Peyer's patch (tissue), 4 donors: ENCODE results near the gene CNDP2. TPM values are rescaled to one million over a fixed set of nuclear protein-coding genes. Genes with fewer than 3 reads are reported as not detected.
A peak's percentile ranks its signal among the peaks of the same experiment; 100 is the strongest.
"Not testable (repeated sequence)": the region's sequence is repeated elsewhere in the genome, so short reads cannot be mapped to it uniquely, and the experiment has no call there.

ENCODE experiments used
- DNase-seq, 3 donors: peaks; one replicate each; pipeline ENCODE4 v3.0.0-alpha.2; 2017 to 2019
- H3K27ac ChIP-seq, 4 donors: fragments of 200-600 bp; sonication (generic); one replicate each; pipeline ENCODE4 v1.5.1; 2016 to 2019
- H3K27me3 ChIP-seq, 2 donors: fragments of 200-600 bp; sonication (generic); one replicate each; pipeline ENCODE4 v1.5.1; 2019
- H3K36me3 ChIP-seq, 3 donors: fragments of 200-600 bp; sonication (generic); one replicate each; pipeline ENCODE4 v1.5.1; 2016 to 2019
- H3K4me1 ChIP-seq, 4 donors: fragments of 200-600 bp; sonication (generic); one replicate each; pipeline ENCODE4 v1.5.1; 2016 to 2019
- H3K4me3 ChIP-seq, 4 donors: fragments of 200-600 bp; sonication (generic); 1 replicate in 3 of 4; 2 replicates in 1 of 4; pipeline ENCODE4 v1.5.1; 2016 to 2019; ENCODE audit warnings: mild to moderate bottlenecking in 1 of 4
- H3K9me3 ChIP-seq, 4 donors: fragments of 200-600 bp; sonication (generic); one replicate each; pipeline ENCODE4 v1.5.1; 2016 to 2019; ENCODE audit warnings: mild to moderate bottlenecking in 1 of 4
- CTCF ChIP-seq, 6 experiments: fragments of 450-650 bp in 4 of 6; fragments of 200-600 bp in 2 of 6; sonication (generic) in 1 of 6; IDR thresholded peaks; one replicate each; pipeline ENCODE4 v1.5.1; 2017 to 2019; ENCODE audit warnings: antibody characterized with exemption in 6 of 6, mild to moderate bottlenecking in 3 of 6, moderate library complexity in 1 of 6
- POLR2A ChIP-seq, 2 donors: fragments of 450-650 bp; IDR thresholded peaks; one replicate each; pipeline ENCODE4 v1.5.1; 2017; ENCODE audit warnings: antibody characterized with exemption in 2 of 2, mild to moderate bottlenecking in 2 of 2, moderate library complexity in 2 of 2
- total RNA-seq, 4 donors: library from RNA; depleted of rRNA; stranded (reverse); fragments of >200 nt; gene quantifications; one replicate each; pipeline ENCODE4 v1.1.0, GENCODE V29; 2016

CNDP2 gene
- total RNA-seq, 4 donors from 2014 or later, result 283 to 798 (median 653) TPM

- H3K36me3 ChIP-seq, result peaks cover 0 to 37% (median 0%) of the 10 kb centered on the region in 3 donors
- DNase-seq, result peak; percentile 72 to 86 (median 75)
- TF ChIP-seq CTCF (IDR thresholded peaks at IDR 0.05), result peak in 2 of 6 experiments; percentile 10 to 22
- peak; percentile 37 to 67 for TF ChIP-seq POLR2A (IDR thresholded peaks at IDR 0.05)
- no peaks in the 10 kb centered on the region for H3K27me3 ChIP-seq
- H3K4me3 ChIP-seq, result peak overlapping the region; percentile 27 to 61 (median 38)
- no peaks in the 10 kb centered on the region for H3K9me3 ChIP-seq
- H3K27ac ChIP-seq, result peak overlapping the region; percentile 74 to 98 (median 78)
- peaks cover 0 to 26% (median 9%) of the 10 kb centered on the region in 4 donors for H3K4me1 ChIP-seq
Measured at GRCh38 chr18:74499633-74500032, 3.5 kb downstream of the CNDP2 start.

GRCh38 chr18:74500372-74500771, 4.2 kb downstream of the CNDP2 start:
- H3K9me3 ChIP-seq, result no peaks in the 10 kb centered on the region
- peak overlapping the region; percentile 74 to 98 (median 78) for H3K27ac ChIP-seq
- H3K36me3 ChIP-seq, result peaks cover 0 to 44% (median 0%) of the 10 kb centered on the region in 3 donors
- H3K4me1 ChIP-seq, result peaks cover 0 to 26% (median 9%) of the 10 kb centered on the region in 4 donors
- no peaks in the 10 kb centered on the region for H3K27me3 ChIP-seq
- DNase-seq, result no peak
- TF ChIP-seq POLR2A (IDR thresholded peaks at IDR 0.05) (no peak), CTCF (IDR thresholded peaks at IDR 0.05) (no peak)
- peak overlapping the region; percentile 13 to 61 (median 38) for H3K4me3 ChIP-seq

GRCh38 chr18:74500774-74501173, 4.6 kb downstream of the CNDP2 start:
- Histone ChIP-seq H3K4me3 (peak overlapping the region; percentile 13 to 61 (median 38)), H3K27ac (peak overlapping the region; percentile 74 to 98 (median 78)), H3K4me1 (peaks cover 0 to 28% (median 9%) of the 10 kb centered on the region in 4 donors), H3K36me3 (peaks cover 0 to 46% (median 0%) of the 10 kb centered on the region in 3 donors)
- not testable (repeated sequence) for H3K27me3 ChIP-seq, H3K9me3 ChIP-seq
- DNase-seq, result peak in 1 of 3 donors; percentile 47

- Histone ChIP-seq H3K27me3 (no peaks in the 10 kb centered on the region), H3K9me3 (no peaks in the 10 kb centered on the region), H3K27ac (peak overlapping the region; percentile 74 to 98 (median 78)), H3K36me3 (peaks cover 0 to 53% (median 0%) of the 10 kb centered on the region in 3 donors), H3K4me1 (peaks cover 0 to 34% (median 9%) of the 10 kb centered on the region in 4 donors), H3K4me3 (peak overlapping the region; percentile 13 to 61 (median 38))
- no peak for TF ChIP-seq CTCF (IDR thresholded peaks at IDR 0.05)
- no peak for TF ChIP-seq POLR2A (IDR thresholded peaks at IDR 0.05)
- peak in 1 of 3 donors; percentile 47 for DNase-seq
Measured at GRCh38 chr18:74501386-74501785, 5.2 kb downstream of the CNDP2 start.

GRCh38 chr18:74503137-74503536, 7.0 kb downstream of the CNDP2 start:
- no peaks in the 10 kb centered on the region for H3K27me3 ChIP-seq
- peak overlapping the region in 1 of 4 donors; percentile 36 for H3K4me3 ChIP-seq
- H3K36me3 ChIP-seq, result peaks cover 0 to 70% (median 0%) of the 10 kb centered on the region in 3 donors
- no peak for TF ChIP-seq CTCF (IDR thresholded peaks at IDR 0.05)
- no peak for TF ChIP-seq POLR2A (IDR thresholded peaks at IDR 0.05)
- peaks cover 0 to 41% (median 6%) of the 10 kb centered on the region in 4 donors for H3K4me1 ChIP-seq
- no peaks in the 10 kb centered on the region for H3K9me3 ChIP-seq
- DNase-seq, result no peak
- H3K27ac ChIP-seq, result no peak overlapping the region

- Histone ChIP-seq H3K27ac (no peak overlapping the region), H3K36me3 (peaks cover 0 to 96% (median 3%) of the 10 kb centered on the region in 3 donors), H3K4me3 (no peak overlapping the region), H3K4me1 (peaks cover 0 to 39% (median 2%) of the 10 kb centered on the region in 4 donors), H3K27me3 (no peaks in the 10 kb centered on the region), H3K9me3 (no peaks in the 10 kb centered on the region)
- peak in 1 of 3 donors; percentile 44 for DNase-seq
- no peak for TF ChIP-seq CTCF (IDR thresholded peaks at IDR 0.05)
- no peak for TF ChIP-seq POLR2A (IDR thresholded peaks at IDR 0.05)
Measured at GRCh38 chr18:74505776-74506175, 9.6 kb downstream of the CNDP2 start.
